ENCODE results near the gene CABS1. TPM values are rescaled to one million over a fixed set of nuclear protein-coding genes. Genes with fewer than 3 reads are reported as not detected.

Gene CABS1
- total and polyA plus RNA-seq, 2 of the 8 experiments (the other 6 are each of a cell fraction or from before 2014, with no cell fraction given), result 0.03 TPM; not detected in 1

DNA sequence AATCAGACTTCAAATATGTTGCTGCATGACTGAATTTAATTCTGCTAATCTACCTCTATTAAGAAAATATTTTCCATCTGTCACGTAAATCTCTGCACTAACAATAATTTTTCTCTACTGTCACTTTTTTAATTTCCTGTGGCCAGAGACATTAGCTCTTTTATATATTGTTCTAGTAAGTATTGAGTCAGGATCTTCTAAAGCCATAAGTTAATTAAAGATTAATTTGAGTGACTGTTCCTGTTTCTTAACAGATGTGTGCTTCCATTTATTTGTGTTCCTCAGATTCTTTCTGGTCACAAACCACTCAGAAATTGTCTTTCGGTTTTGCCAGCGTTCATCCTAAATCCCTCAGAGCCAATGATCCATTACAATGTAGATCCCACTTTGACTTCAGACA, 45.8 kb downstream of the CABS1 start:
- Histone ChIP-seq H3K9ac (replicated peaks in 1 of 4; ENCODE audit: extremely low read depth in 1 of 4, low read depth in 3 of 4, low read length in 3 of 4) (no peak overlapping the region), H3K36me3 (ENCODE audit: control insufficient read depth in 2 of 4, insufficient read depth in 4 of 4, low read length in 3 of 4) (no peaks in the 10 kb centered on the region), H3K23me2 (ENCODE audit: low read depth, low read length) (no peaks in the 10 kb centered on the region), H3K27ac (ENCODE audit: low read depth, low read length) (no peak overlapping the region), H3K4me1 (replicated peaks in 1 of 4; ENCODE audit: control insufficient read depth in 3 of 4, insufficient read depth in 4 of 4, low read length in 3 of 4) (no peaks in the 10 kb centered on the region), H2BK120ac (replicated peaks; ENCODE audit: low read depth, low read length) (no peak overlapping the region), H3K18ac (ENCODE audit: extremely low read depth, low read length) (no peak overlapping the region), H2BK20ac (ENCODE audit: low read length) (no peak overlapping the region), H2BK5ac (ENCODE audit: low read depth, low read length) (no peak overlapping the region), H3K4ac (replicated peaks; ENCODE audit: insufficient read length, low read depth, low read length) (no peak overlapping the region), H3K14ac (ENCODE audit: insufficient read length) (no peak overlapping the region), H4K20me1 (replicated peaks in 1 of 2; ENCODE audit: control insufficient read depth in 1 of 2, insufficient read depth in 2 of 2, low read length in 2 of 2) (no peaks in the 10 kb centered on the region), H2AFZ (ENCODE audit: low read length) (no peak overlapping the region), H2AK5ac (ENCODE audit: low read depth, low read length) (no peak overlapping the region), H4K8ac (ENCODE audit: extremely low read depth, insufficient read depth, low read length) (no peak overlapping the region), H4K91ac (replicated peaks; ENCODE audit: insufficient read length, low read length) (no peak overlapping the region), H3K56ac (replicated peaks; ENCODE audit: insufficient read length, low read depth, low read length) (no peak overlapping the region), H3K27me3 (replicated peaks in 1 of 4; ENCODE audit: control insufficient read depth in 3 of 4, extremely low read depth in 1 of 4, insufficient read depth in 3 of 4, low read length in 3 of 4) (no peaks in the 10 kb centered on the region), H3K79me1 (ENCODE audit: low read depth, low read length) (no peaks in the 10 kb centered on the region), H4K5ac (ENCODE audit: insufficient read length, low read depth, low read length) (no peak overlapping the region), H3K23ac (ENCODE audit: insufficient read length) (no peak overlapping the region), H3K79me2 (ENCODE audit: control insufficient read depth in 1 of 2, insufficient read depth in 2 of 2, low read length in 2 of 2) (no peaks in the 10 kb centered on the region), H2BK15ac (ENCODE audit: low read length) (no peak overlapping the region), H2BK12ac (ENCODE audit: low read depth, low read length) (no peak overlapping the region), H3K4me3 (ENCODE audit: extremely low read depth in 1 of 4, insufficient read depth in 2 of 4, low read depth in 3 of 4, low read length in 4 of 4) (no peak overlapping the region), H3K4me2 (ENCODE audit: insufficient read depth in 1 of 2, low read depth in 2 of 2, low read length in 2 of 2) (no peak overlapping the region), H3K9me3 (ENCODE audit: insufficient read depth in 2 of 2, low read depth in 1 of 2, low read length in 1 of 2) (no peaks in the 10 kb centered on the region)
- POLR2A ChIA-PET (ENCODE audit: partially characterized antibody), result no interaction called here
- no peak for DNase-seq (ENCODE audit: low read depth in 1 of 2, low spot score in 2 of 2)
- WGBS, 2 experiments (ENCODE audit: extremely low coverage in 1 of 2, insufficient coverage in 1 of 2, insufficient read length in 1 of 2, insufficient replicate concordance in 2 of 2, low coverage in 1 of 2, low lambda C conversion rate in 2 of 2, missing lambda C conversion rate in 1 of 2), result 89% methylated on average over 3 of the region's 3 CpGs; no CpG with 5 or more reads in 1 of the 2 experiments
- FAIRE-seq, result no peak
- CTCF ChIA-PET (ENCODE audit: partially characterized antibody), result no interaction called here
- TF ChIP-seq POU5F1 (IDR thresholded peaks at IDR 0.05; ENCODE audit: low read depth, low read length) (no peak), ZNF274 (IDR thresholded peaks at IDR 0.05; ENCODE audit: borderline replicate concordance, extremely low read depth, low read length) (no peak), POLR2AphosphoS5 (IDR thresholded peaks at IDR 0.05; ENCODE audit: low read depth, low read length) (no peak), NANOG (IDR thresholded peaks at IDR 0.05; ENCODE audit: insufficient read depth, low read depth, low read length, poor library complexity, severe bottlenecking) (no peak), KDM1A (IDR thresholded peaks at IDR 0.05; ENCODE audit: borderline replicate concordance, low read length) (no peak), GABPA (IDR thresholded peaks at IDR 0.05; ENCODE audit: borderline replicate concordance, insufficient read depth, low read length) (no peak), POLR2A (IDR thresholded peaks at IDR 0.05; ENCODE audit: control extremely low read depth in 1 of 2, low read depth in 2 of 2, low read length in 2 of 2) (no peak), EP300 (IDR thresholded peaks at IDR 0.05; ENCODE audit: borderline replicate concordance in 1 of 2, low read depth in 2 of 2, low read length in 2 of 2) (no peak), SIX5 (IDR thresholded peaks at IDR 0.05; ENCODE audit: low read depth, low read length) (no peak), RXRA (IDR thresholded peaks at IDR 0.05; ENCODE audit: insufficient read depth, low read depth, low read length) (no peak), SIN3A (conservative IDR thresholded peaks at IDR 0.05 in 1 of 2, IDR thresholded peaks at IDR 0.05 in 1 of 2; ENCODE audit: low read depth in 1 of 2, low read length in 2 of 2) (no peak), YY1 (IDR thresholded peaks at IDR 0.05; ENCODE audit: low read depth, low read length) (no peak), SAP30 (IDR thresholded peaks at IDR 0.05; ENCODE audit: insufficient read depth, insufficient replicate concordance, low read length) (no peak)
- TF ChIP-seq, protein P1, sequence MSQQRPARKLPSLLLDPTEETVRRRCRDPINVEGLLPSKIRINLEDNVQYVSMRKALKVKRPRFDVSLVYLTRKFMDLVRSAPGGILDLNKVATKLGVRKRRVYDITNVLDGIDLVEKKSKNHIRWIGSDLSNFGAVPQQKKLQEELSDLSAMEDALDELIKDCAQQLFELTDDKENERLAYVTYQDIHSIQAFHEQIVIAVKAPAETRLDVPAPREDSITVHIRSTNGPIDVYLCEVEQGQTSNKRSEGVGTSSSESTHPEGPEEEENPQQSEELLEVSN (IDR thresholded peaks at IDR 0.05), result no peak
